ENCODE measurements around the gene WDTC1. TPM values are rescaled to one million over a fixed set of nuclear protein-coding genes. Genes with fewer than 3 reads are reported as not detected.

Gene WDTC1
- total RNA-seq, 1 donor from 2014 or later, result 29.2 TPM

DNA sequence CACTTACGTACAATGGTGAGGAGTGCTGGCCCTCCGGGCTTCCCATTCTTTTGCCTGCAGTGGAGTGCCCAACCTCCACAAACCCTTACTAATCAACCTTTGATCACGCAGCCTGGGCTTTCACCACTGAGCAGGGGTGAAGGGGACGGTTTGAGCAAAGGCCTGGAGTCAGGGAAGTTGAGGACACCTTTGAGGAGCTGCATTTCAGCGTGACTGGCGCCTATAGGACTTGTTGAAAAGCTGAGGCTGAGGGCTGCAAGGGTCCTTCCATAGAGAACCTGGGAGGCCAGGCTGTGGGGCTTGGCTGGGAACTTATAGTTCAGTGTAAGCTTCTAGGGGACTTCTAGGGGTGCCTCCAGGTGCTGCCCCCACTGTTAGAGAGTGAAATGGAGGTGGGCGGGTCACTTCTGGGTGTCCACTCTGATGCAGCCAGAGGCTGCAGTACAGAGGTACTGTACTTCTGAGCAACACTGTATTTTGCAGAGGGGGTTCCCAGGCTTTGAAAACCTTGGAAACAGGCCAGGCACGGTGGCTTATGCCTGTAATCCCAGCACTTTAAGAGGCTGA lies 117.2 kb downstream of the WDTC1 start:
- no peak for DNase-seq (ENCODE audit: low spot score)

DNA sequence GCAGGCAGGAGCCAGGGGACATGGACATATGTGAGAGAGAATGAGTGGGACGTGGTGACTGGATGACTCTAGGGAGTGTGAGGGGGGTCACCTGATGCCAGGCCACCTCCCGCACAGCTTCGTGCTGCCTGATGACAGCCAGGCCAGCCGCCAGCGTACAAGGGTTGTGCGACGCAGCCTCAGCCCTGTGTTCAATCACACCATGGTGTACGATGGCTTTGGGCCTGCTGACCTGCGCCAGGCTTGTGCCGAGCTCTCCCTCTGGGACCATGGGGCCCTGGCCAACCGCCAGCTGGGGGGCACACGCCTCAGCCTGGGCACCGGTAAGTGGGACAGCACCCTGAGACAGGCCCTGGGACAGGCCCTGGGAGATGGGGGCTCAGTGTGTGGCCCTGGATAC lies 118.7 kb downstream of the WDTC1 start:
- no peak for DNase-seq (ENCODE audit: low spot score)

DNA sequence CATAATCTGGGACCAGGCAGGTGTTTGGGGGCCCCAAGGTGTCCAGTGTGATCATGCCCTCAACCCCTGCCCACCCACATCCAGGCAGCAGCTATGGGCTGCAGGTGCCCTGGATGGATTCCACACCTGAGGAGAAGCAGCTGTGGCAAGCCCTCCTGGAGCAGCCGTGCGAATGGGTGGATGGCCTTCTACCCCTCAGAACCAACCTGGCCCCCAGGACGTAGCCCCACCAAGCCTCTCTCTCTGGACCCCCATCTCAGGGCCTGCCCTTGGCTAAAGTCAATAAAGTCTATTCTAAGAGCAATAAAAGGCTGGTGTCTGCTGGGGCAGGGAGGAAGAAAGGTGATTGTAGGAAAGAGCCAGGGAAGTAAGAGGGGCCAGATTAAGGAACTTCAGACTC lies 119.2 kb downstream of the WDTC1 start:
- no peak for DNase-seq (ENCODE audit: low spot score)

DNA sequence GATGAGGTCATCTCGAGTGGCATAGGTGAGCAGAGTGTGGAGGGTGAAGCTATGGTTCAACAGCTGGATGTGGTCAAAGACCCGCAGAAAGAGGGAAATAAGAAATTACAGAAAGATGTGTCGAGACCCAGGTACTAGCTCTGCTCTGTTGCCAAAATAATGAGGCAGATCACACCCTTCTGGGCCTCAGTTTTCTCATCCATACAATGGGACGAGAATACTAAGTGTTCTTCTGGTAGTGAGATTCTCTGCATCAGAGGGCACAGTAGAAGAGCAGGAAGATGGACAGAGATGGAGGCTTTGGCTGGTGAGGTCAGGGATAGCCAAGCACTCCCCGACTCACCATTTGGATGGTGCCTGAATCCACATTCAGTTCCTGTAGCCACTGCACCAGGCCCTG lies 121.3 kb downstream of the WDTC1 start:
- no peak for DNase-seq (ENCODE audit: low spot score)

DNA sequence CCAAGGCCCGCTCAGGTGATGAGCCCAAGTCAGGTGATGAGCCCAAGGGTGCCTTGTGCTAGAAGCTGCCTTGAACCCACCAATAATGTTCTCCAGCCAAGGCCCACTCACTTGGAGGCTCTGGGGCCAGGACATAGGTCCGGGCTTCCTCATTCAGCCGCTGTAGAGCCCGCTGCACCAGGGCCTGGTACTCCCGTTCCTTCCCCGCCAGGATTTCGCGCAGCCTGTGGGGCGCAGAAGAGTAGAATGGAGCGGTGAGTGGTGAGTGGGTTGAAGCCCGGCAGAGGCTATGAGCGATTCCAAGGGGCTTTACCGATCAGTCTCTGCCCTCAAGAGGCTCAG lies 121.8 kb downstream of the WDTC1 start:
- no peak for DNase-seq (ENCODE audit: low spot score)

DNA sequence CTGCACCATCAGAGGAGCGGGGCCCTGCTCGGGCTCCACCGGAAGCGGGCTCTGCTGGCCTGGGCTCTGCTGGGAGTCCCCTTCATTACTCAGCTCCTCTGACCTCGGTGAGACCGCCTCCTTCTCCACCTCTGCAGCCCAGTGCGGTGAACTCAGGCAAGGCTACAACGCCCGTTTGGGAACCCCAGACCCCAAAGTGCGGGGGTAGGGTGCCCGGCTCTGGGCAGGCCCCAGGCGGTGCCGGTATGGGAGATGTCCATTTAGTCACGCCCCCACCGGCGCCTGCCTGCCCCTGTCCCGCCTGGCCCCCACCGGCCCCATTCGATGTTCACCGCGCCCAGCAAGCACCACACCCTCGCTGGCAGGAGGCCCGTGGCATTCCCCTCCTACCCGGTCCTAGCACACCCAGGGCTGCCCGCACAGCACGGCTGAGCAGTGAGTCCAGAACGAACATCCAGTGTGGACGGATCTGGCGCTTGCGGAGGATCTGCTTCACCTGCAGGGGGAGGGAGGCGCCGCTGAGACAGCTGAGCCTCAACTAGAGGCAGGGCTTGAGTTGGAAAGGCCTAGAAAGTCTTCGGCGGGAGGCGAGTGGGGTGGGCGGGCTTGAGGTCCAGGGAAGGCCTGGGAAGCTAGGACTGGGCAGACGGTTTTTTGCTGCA lies 122.3 kb downstream of the WDTC1 start:
- DNase-seq (ENCODE audit: low spot score), result no peak

DNA sequence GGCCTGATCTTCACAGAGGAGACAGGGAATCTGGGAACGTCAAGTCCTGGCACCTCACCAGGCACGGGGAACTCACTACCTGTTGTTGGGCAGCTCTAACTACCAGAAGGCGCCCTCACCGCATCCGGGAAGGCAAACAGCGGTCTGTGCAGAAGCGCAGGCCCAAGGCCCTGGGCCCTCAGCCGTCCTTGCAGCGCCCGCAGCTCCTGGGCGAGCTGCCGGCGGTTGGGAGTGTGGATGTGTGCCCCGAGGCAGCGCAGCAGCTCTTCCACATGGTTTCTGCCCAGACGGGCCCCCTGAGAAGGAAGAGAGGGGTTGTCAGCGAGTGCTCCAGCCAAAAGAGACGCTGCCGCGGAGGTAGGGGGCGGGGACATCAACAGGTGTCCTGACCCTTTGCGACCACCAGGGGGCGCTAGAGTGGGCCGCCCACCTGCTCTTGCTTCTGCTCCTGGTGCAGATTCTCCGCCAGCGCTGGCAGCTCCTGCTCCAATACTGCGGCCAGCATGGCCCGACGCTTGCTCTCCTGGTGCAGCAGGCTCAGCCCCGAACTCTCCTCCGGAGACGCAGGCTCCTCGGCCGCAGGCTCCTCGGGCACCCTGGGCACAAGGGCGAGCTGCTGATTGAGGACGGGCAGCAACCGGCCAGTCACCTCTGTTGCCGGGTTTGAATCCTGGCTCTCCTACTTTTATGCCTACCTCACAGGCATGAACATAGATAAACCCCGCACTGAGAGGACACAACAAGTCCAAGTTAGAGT lies 123.0 kb downstream of the WDTC1 start:
- peak; percentile 94 for DNase-seq (ENCODE audit: low spot score)

Other genes starting within 250 kb of the WDTC1 start
- 1.7 TPM for gene TRNP1, start 240.9 kb upstream of the WDTC1 start, total RNA-seq
- gene TENT5B, start 221.8 kb upstream of the WDTC1 start, total RNA-seq, result 3.3 TPM
- 24.4 TPM for gene SLC9A1, start 79.5 kb upstream of the WDTC1 start, total RNA-seq
- 39.2 TPM for gene TMEM222, start 87.5 kb downstream of the WDTC1 start, total RNA-seq
- gene SYTL1, start 107.4 kb downstream of the WDTC1 start, total RNA-seq, result 1.9 TPM
- 95.0 TPM for gene MAP3K6, start 132.3 kb downstream of the WDTC1 start, total RNA-seq
- gene FCN3, start 140.2 kb downstream of the WDTC1 start, total RNA-seq, result 51.9 TPM
- gene CD164L2, start 148.7 kb downstream of the WDTC1 start, total RNA-seq, result not detected
- 0.51 TPM for gene GPR3, start 158.0 kb downstream of the WDTC1 start, total RNA-seq

Measured in mesenteric fat pad (tissue), 1 donor.